HG03439 (cell line): ENCODE results near the gene SYNGR4.

Source experiments
- ATAC-seq: cut with Tn5 transposase; IDR thresholded peaks from one replicate; pipeline ENCODE4 v1.9.1; 2021; ENCODE audit warnings: mild to moderate bottlenecking, moderate library complexity; ENCODE audit not compliant: unreplicated experiment

SYNGR4 gene

GRCh38 chr19:48424694-48425219 is 60.6 kb downstream of the SYNGR4 start:
- no peak for ATAC-seq
